WERI-Rb-1 (cell line): ENCODE measurements around the gene APBA1.

Source experiments
- DNase-seq: peaks from one replicate; pipeline ENCODE4 v3.0.0-alpha.2; 2020
- H3K27ac ChIP-seq: fragments of 250-450 bp; sonication (Bioruptor Pico); 2 replicates; pipeline ENCODE4 v1.5.1; 2020; ENCODE audit warnings: mild to moderate bottlenecking, moderate library complexity
- H3K27me3 ChIP-seq: fragments of 250-450 bp; sonication (Bioruptor Pico); 2 replicates; pipeline ENCODE4 v1.5.1; 2021; ENCODE audit warnings: mild to moderate bottlenecking, low read depth, moderate library complexity; ENCODE audit not compliant: insufficient read depth, severe bottlenecking
- H3K36me3 ChIP-seq: fragments of 250-450 bp; sonication (Bioruptor Pico); 2 replicates; pipeline ENCODE4 v1.5.1; 2020; ENCODE audit warnings: mild to moderate bottlenecking, moderate library complexity
- H3K4me3 ChIP-seq: 2 replicates; pipeline ENCODE4 v1.5.1; 2011; ENCODE audit warnings: low read depth, mild to moderate bottlenecking, control low read depth, low read length
- H3K9me3 ChIP-seq: fragments of 250-450 bp; sonication (Bioruptor Pico); 2 replicates; pipeline ENCODE4 v1.5.1; 2021; ENCODE audit warnings: mild to moderate bottlenecking, moderate library complexity; ENCODE audit not compliant: severe bottlenecking
- CTCF ChIP-seq: IDR thresholded peaks from 2 replicates; pipeline ENCODE4 v1.5.1; 2011; ENCODE audit warnings: low read depth, mild to moderate bottlenecking, control low read depth, inconsistent platforms, low read length

Gene APBA1

GRCh38 chr9:69542942-69543704 is 129.0 kb downstream of the APBA1 start:
- Histone ChIP-seq H3K36me3 (no peaks in the 10 kb centered on the region), H3K27me3 (no peaks in the 10 kb centered on the region), H3K9me3 (no peaks in the 10 kb centered on the region), H3K27ac (no peak overlapping the region), H3K4me3 (no peak overlapping the region)
- TF ChIP-seq CTCF, result no peak
- no peak for DNase-seq

GRCh38 chr9:69542058-69542457 is 130.1 kb downstream of the APBA1 start:
- Histone ChIP-seq H3K9me3 (no peaks in the 10 kb centered on the region), H3K36me3 (no peaks in the 10 kb centered on the region), H3K27ac (no peak overlapping the region), H3K4me3 (no peak overlapping the region), H3K27me3 (no peaks in the 10 kb centered on the region)
- DNase-seq, result no peak
- no peak for TF ChIP-seq CTCF

GRCh38 chr9:69535911-69536310 is 136.3 kb downstream of the APBA1 start:
- no peak for DNase-seq
- no peak overlapping the region for H3K4me3 ChIP-seq
- no peak for TF ChIP-seq CTCF
- no peaks in the 10 kb centered on the region for H3K36me3 ChIP-seq
- H3K27ac ChIP-seq, result no peak overlapping the region
- H3K27me3 ChIP-seq, result no peaks in the 10 kb centered on the region
- H3K9me3 ChIP-seq, result no peaks in the 10 kb centered on the region

GRCh38 chr9:69535286-69535832 is 136.8 kb downstream of the APBA1 start:
- Histone ChIP-seq H3K27ac (no peak overlapping the region), H3K36me3 (no peaks in the 10 kb centered on the region), H3K9me3 (no peaks in the 10 kb centered on the region), H3K4me3 (no peak overlapping the region), H3K27me3 (no peaks in the 10 kb centered on the region)
- no peak for DNase-seq
- no peak for TF ChIP-seq CTCF

GRCh38 chr9:69532396-69532795 is 139.8 kb downstream of the APBA1 start:
- no peak overlapping the region for H3K4me3 ChIP-seq
- no peaks in the 10 kb centered on the region for H3K27me3 ChIP-seq
- no peak overlapping the region for H3K27ac ChIP-seq
- no peak for TF ChIP-seq CTCF
- no peaks in the 10 kb centered on the region for H3K36me3 ChIP-seq
- no peak for DNase-seq
- no peaks in the 10 kb centered on the region for H3K9me3 ChIP-seq

- no peak for TF ChIP-seq CTCF
- Histone ChIP-seq H3K36me3 (no peaks in the 10 kb centered on the region), H3K27ac (no peak overlapping the region), H3K27me3 (no peaks in the 10 kb centered on the region), H3K4me3 (no peak overlapping the region), H3K9me3 (peaks cover 2% of the 10 kb centered on the region)
- DNase-seq, result no peak
Observed at GRCh38 chr9:69527454-69527853, 144.7 kb downstream of the APBA1 start.
